NOMO-1 treated with dmso at 0.1 percent for 144 hours (cell line): Measurements from ENCODE around the gene RETREG2.
A peak's percentile ranks its signal among the peaks of the same experiment; 100 is the strongest.
"Not testable (repeated sequence)": the region's sequence is repeated elsewhere in the genome, so short reads cannot be mapped to it uniquely, and the experiment has no call there.

ENCODE experiments used
- DNase-seq: peaks from one replicate; lab custom pipeline; 2025; ENCODE audit not compliant: unreplicated experiment; lab: John Stamatoyannopoulos, UW

RETREG2 gene

GRCh38 chr2:219197388-219197787 lies 19.3 kb downstream of the RETREG2 start:
- no peak for DNase-seq

DNA sequence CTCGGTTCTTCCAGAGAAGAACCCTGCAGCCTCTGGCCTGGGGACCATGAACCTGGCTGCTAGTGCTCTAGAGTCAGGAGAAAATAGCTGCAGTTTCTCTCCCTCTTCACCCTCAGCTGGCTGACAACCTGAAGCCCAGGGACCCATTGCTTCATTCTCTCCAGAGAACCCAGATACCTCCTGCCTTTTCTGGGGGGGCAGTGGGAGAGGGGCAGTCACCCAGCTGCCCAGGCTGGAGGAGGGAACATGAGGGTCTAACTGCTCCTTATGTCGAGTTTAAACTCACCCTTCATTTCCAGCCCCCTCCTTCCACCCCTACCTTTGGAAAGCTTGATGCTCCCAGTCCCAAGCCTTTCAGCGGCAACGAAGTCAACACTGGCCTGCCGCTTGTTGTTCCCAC lies 20.9 kb downstream of the RETREG2 start:
- DNase-seq: no peak

DNA sequence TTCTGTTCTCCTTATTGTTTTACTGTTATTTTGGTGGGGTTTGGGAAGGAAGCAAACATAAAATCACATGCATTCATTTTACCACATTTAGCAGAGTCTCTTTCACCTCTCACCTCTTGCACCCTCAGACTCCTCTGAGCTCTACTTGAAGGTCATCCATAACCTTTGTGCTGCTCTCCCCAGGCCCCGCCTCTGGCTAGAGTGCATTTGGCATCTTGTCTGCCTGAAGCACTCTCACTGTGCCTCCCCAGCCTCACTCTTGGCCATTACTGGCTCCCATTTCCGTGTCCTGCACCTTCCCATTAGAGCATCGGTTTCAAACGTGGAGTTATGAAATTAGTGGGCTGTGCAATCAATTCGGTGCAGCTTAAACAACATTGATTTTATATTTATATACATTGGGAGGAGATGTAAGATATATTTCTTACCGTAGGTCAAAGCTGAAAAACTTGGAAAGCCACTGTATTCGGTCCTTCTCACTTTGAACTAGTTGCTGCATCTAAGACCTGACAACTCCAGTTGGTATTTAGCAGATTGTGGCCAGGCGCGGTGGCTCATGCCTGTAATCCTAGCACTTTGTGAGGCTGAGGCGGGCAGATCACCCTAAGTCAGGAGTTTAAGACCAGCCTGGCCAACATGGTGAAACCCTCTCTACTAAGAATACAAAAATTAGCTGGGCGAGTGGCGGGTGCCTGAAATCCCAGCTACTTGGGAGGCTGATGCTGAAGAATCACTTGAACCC lies 21.6 kb downstream of the RETREG2 start:
- DNase-seq: no peak

GRCh38 chr2:219200502-219201326 lies 22.6 kb downstream of the RETREG2 start:
- not testable (repeated sequence) for DNase-seq

DNA sequence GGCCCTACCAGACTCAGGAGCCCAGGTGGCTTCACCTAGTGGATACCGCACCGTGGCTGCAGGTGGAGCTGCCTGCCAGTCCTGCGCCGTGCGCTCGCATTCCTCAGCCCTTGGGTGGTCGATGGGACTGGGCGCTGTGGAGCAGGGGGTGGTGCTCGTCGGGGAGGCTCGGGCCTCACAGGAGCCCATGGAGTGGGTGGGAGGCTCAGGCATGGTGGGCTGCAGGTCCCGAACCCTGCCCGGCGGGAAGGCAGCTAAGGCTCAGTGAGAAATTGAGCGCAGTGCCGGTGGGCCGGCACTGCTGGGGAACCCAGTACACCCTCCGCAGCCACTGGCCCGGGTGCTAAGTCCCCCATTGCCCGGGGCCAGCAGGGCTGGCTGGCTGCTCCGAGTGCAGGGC lies 23.3 kb downstream of the RETREG2 start:
- DNase-seq: not testable (repeated sequence)

GRCh38 chr2:219204425-219205164 lies 26.5 kb downstream of the RETREG2 start:
- no peak for DNase-seq

DNA sequence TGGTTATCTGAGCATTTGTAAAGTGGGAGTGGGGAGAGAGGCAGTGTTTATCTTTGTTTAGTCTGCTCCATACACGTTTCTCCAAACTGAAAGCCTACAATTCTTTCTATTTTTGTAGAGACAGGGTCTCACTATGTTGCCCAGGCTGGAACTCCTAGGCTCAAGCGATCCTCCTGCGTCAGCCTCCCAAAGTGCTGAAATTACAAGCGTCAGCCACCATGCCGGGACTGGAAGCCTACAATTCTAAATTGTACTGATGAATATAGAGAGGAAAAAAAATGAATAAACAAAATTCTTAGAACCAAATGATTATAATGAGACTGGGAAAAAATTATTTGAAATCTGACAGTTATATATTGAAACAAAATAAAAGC lies 27.1 kb downstream of the RETREG2 start:
- no peak for DNase-seq

GRCh38 chr2:219205981-219206327 lies 27.9 kb downstream of the RETREG2 start:
- DNase-seq: no peak

DNA sequence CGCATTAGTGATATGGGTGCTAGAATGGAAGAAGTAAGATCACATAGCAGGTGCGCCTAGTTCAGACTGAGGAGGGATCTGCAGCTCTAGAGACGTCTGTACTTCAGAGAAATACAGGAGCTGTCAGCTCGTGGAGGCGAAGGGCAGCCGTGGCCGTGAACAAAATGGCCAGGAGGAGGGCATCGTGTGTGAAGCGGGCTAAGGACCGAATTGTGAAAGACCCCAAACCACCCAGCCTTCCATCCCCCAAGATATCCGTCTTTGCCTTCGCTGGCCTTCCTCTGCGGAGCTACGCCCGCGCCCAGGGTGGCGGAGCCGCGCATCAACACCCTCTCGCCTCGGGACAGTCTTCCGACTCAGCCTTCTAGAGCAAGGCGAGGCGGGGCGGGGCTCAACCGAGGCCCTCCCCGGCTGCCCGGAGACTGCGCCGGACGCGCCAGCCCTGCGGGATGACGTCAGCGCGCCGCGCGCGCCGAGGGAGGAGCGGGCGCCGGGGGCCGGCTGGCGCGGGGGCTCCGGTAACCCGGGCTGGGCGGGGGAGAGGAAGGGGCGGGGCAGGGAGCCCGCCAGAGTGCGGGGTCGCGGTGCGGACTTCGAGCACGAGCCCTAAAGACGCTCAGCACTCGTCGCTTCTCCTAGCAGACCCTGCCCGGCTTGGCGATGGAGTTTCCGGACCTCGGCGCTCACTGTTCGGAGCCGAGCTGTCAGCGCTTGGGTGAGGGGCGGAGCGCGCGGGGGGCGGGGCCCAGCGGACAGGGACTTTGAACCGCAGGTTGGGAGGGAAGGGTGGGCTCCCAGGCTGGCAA lies 28.5 kb downstream of the RETREG2 start, which contains the start of gene ZFAND2B:
Gene ZFAND2B (plus strand): TSS at position 455 of the 806 bp plus-strand sequence. CDS start 206 bp downstream, at position 661.
- DNase-seq: peak; percentile 91

DNA sequence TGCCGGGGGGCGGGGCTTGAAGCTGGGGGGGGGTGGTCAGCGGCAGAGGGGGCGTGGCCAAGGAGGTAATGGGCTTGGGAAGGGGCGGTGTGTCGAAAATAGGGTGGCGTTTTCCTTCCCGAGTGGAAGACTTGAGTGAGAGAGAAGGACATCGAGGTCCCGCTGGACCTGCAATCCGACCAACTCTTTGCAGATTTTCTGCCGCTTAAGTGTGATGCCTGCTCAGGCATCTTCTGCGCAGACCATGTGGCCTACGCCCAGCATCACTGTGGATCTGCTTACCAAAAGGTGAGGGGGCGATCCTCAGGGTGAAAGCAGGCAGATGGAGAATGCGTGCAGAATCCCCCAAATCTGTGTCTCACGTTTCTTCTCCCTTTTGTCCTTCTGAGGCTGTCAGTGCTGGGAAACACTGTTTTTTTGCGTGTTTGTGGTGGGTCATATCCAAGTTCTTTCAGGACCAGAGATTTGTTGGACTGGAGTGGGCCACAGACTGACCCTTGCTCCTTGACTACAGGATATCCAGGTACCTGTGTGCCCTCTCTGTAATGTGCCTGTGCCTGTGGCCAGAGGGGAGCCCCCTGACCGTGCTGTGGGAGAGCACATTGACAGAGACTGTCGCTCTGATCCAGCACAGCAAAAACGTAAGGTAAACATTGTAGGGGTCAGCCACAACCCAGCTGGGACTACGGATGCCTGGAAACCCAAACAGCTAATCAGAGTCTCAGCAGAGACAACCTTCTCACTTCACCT lies 29.2 kb downstream of the RETREG2 start:
- DNase-seq: no peak

DNA sequence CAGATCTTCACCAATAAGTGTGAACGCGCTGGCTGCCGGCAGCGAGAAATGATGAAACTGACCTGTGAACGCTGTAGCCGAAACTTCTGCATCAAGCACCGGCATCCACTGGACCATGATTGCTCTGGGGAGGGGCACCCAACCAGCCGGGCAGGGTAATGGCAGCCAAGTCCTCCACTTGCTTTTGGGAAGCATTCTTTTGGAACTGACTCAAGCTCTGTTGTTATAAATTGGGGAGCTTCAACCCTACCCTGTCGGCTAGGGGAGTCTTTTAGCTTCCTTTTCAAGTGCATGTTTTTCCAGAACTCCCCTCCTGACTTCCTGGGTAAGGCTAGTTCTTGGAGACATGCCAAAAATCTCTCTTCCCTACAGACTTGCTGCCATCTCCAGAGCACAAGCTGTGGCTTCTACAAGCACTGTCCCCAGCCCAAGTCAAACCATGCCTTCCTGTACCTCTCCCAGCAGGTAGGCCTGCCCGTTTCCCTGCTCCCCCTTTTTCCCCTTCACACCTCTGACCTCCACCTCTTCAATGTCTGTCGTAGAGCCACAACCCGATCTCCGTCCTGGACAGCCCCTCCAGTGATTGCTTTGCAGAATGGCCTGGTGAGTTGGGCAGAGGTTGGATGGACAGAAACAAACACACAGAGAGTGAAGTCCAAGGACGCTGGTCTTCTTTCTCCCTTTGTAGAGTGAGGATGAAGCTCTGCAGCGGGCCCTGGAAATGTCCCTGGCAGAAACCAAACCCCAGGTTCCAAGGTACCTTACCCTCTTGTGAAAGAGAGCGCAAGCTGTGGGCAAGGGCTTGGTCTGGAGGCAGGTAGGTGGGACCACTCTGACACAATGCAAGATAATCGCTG lies 30.0 kb downstream of the RETREG2 start:
- no peak for DNase-seq

DNA sequence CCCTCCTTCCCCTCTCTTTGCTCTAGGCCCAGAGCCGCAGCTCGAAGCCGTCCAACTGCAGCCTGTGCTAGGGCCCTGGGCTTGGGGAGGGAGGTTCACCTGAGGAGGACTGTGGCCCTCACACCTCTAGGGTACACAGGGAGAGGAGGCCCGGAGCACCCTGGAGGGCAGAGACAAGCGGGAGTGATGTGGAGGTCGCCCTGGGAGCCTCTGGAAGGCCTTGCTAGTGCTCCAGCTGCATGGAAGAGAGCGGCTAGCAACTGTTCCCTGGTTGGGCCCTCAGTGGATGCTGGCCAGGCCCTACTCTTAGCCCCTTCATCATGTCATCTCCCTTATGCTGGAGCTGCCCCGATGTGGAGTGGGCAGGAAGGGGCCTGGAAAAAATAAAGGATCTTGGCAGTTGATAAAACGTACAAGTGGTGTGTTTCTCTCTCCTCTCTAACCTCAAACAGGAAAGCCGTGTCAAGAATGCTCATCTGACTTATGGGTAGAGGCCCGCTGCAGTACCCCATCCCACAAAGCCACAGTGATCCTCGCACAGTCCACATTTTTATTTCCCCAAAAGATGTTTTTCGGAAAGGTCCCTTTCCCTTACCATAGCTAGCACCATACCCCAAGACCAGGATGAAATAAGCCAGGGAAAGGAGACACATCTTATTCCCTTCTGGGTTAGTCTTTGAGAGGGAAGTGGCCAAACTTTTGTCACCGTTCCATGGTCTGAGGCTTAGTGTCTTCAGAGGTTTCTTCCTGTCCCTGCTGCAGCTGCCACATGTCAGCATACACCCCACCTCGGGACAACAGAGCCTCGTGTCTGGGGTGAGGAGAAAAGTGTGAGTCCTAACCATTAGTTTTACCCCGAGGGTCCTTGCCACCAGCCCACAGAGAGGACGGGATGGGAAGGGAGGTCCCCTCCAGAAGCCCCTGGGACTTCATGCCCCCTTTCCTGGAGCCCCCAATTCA lies 31.4 kb downstream of the RETREG2 start:
- no peak for DNase-seq

DNA sequence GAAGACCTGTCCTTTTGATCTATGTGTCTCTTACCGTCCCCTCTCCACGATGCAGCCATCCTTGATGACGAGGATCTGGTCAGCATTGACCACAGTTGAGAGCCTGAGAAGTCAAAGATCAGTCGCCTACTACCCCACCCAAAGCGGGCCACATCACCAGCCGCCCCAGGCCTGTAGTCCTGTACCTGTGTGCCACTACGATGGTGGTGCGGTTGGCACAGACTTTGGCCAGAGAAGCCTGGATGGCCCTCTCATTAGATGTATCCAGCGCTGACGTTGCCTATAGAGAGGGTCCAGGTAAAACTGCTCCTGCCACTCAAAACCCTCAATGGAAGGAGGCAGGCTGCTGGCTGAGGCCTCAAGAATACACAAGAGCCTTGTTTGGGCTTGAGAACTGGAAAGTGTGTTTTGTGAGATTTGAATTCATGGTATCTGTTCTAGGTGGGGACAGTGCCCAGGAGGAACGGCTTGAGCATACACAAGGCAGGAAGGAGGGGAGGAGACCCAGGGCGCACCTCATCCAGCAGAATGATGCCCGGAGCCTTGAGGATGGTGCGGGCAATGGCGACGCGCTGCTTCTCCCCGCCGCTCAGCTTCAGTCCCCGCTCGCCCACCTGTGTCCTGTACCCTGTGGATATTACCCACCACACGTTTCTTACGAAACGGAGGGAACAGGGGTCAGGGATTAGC lies 32.3 kb downstream of the RETREG2 start:
- DNase-seq: no peak

GRCh38 chr2:219210886-219211362 lies 32.8 kb downstream of the RETREG2 start:
- no peak for DNase-seq

- DNase-seq: no peak
These were observed 34.9 kb downstream of the RETREG2 start for GRCh38 chr2:219213026-219213415.

DNA sequence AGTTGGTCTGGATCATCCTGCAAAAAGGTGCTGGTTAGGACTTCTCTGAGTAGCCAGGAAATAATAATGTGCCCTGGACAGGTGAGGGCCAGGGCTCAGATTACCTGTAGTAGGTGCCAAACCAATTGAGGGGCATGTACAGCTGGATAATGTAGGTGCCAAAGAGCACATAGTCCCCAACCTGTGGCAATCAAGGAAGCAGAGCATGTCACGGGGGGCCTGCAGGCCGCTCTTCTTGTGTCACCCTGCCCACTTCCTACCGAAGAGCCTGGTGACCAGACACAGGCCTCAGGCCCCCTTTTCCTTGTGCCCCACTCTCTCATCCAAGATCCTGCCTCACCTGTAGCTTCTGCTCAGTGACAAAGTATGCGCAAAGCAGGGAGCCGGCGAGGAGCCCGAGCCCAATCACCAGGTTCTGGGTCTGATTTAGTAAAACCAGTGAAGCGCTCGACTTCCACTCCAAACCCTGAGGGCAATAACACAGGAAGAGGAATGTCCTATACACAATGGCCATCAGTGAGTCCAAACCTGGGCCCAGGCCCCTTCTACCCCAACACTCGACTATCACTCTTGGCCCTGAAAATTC lies 35.5 kb downstream of the RETREG2 start:
- DNase-seq: no peak

DNA sequence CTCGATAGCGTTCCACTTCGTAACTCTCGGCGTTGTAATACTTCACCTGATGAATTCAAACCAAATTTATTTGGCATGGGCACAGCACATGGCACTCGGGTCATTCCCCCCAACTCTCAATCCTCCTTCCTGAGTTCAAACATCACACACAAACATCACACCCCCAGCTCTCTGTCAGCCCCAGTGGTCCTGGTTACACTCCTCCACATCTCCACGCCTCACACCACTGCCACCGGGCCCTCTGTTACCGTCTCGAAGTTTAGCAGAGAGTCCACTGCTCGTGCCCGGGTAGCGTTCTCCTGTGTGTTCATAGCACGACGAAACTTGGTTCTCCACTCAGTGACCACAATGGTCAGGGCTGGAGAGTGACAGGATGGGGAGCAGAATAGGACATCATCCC lies 36.1 kb downstream of the RETREG2 start:
- DNase-seq: no peak
